Psoas muscle (tissue), 8 donors: Measurements from ENCODE around the gene PCDH9. TPM values are rescaled to one million over a fixed set of nuclear protein-coding genes. Genes with fewer than 3 reads are reported as not detected.

Experiments used
- ATAC-seq, 4 donors: fragments of 200-7000 bp; cut with Tn5 transposase; one replicate each; pipeline ENCODE4 v1.9.1; 2020; ENCODE audit warnings: moderate library complexity in 3 of 4, mild to moderate bottlenecking in 2 of 4
- DNase-seq, 2 donors: peaks; one replicate each; pipeline ENCODE4 v3.0.0-alpha.2; 2020
- H3K27ac ChIP-seq: fragments of 200-600 bp; one replicate; pipeline ENCODE4 v1.8.0; 2022
- H3K27me3 ChIP-seq, 3 donors: fragments of 200-600 bp in 1 of 3; one replicate each; pipeline versions ENCODE4 v1.6.1 to v1.8.0; 2013 to 2022; ENCODE audit warnings: low read length in 2 of 3, mild to moderate bottlenecking in 2 of 3, moderate library complexity in 1 of 3; ENCODE audit not compliant: insufficient read depth in 3 of 3
- H3K36me3 ChIP-seq, 2 donors: fragments of 200-600 bp in 1 of 2; one replicate each; pipeline versions ENCODE4 v1.6.1 to v1.8.0; 2013 to 2022; ENCODE audit warnings: low read depth in 1 of 2, mild to moderate bottlenecking in 1 of 2, moderate library complexity in 1 of 2; ENCODE audit not compliant: insufficient read depth in 1 of 2
- H3K4me1 ChIP-seq: fragments of 200-600 bp; one replicate; pipeline ENCODE4 v1.8.0; 2022
- H3K4me3 ChIP-seq: fragments of 200-600 bp; one replicate; pipeline ENCODE4 v1.8.0; 2022; ENCODE audit warnings: mild to moderate bottlenecking
- H3K9me3 ChIP-seq: fragments of 200-600 bp; one replicate; pipeline ENCODE4 v1.8.0; 2022
- WGBS, 3 donors: extraction: QIAGEN DNeasy Blood & Tissue Kit; methylation state at CpG; one replicate each; pipeline versions ENCODE4 v1.1.6 to v1.1.7; 2013; 5-methylcytosine and 5-hydroxymethylcytosine counted together
- intact Hi-C, 2 donors: fragments of 100-400 bp; cut with DNase I; formaldehyde crosslinking; loops; one replicate each; pipeline versions ENCODE4 v1.11.0 to v1.14.2; 2022
- polyA plus RNA-seq, 3 donors: library from polyadenylated mRNA; stranded (reverse); fragments of 200-250 nt; gene quantifications; one replicate each; pipeline ENCODE4 v1.2.3, GENCODE V29; 2013
- total RNA-seq, 4 donors: library from RNA; stranded (reverse); fragmentation: NEBNext Ultra II Directional in 2 of 4; extraction: Animal tissue kit (Norgen Biotek cat#: 25700) in 2 of 4; gene quantifications; one replicate each; pipeline versions ENCODE4 v1.2.1 to v1.2.4, GENCODE V29; 2021 to 2023
- TF ChIP-seq, protein P1 (sequence below): fragments of 200-600 bp; IDR thresholded peaks from one replicate; pipeline ENCODE4 v1.8.0; 2022; ENCODE audit warnings: antibody characterized with exemption
- donor health status: healthy with polysubstance abuse.
- donor health status: DM: no; HTN: no; CAD: no; lungs with moderate emphysema.
- donor health status: Bipolar disorder and iron deficiency.
- donor health status: healthy.
- donor health status: DM: yes; HTN: yes; CAD: no.
- donor health status: DM: no; HTN: no; CAD: no.
- donor health status: DM: no; HTN: no; CAD: no.
- donor health status: DM: yes; HTN: yes; CAD: no.

The PCDH9 gene
- total and polyA plus RNA-seq, 7 donors: 0.27 to 4.9 (median 2.1) TPM

DNA sequence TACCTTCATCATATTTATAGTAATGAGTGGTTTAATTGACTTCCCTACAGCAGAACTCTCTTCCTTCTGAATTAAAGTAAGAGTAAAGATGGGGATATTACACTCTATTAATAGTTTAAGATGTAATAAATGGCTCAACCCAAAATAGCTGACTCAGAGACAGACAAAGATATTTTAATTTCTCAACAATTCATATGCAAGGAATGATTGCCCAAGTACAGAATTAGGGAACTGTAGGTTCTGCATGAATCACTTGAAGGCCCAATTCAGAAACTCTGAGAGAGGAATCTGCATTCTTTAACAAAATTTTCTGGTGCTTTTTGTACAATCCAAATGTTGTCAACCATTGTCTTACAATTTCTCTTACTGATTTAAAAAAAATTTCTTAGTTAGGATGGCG is 42.9 kb upstream of the PCDH9 start:
- Histone ChIP-seq H3K36me3 (no peaks in the 10 kb centered on the region), H3K27ac (no peak overlapping the region), H3K4me3 (no peak overlapping the region), H3K9me3 (no peaks in the 10 kb centered on the region), H3K4me1 (no peaks in the 10 kb centered on the region), H3K27me3 (no peaks in the 10 kb centered on the region)
- intact Hi-C loops: no loop called here
- ATAC-seq (no peak), DNase-seq (no peak)
- TF ChIP-seq, protein P1, sequence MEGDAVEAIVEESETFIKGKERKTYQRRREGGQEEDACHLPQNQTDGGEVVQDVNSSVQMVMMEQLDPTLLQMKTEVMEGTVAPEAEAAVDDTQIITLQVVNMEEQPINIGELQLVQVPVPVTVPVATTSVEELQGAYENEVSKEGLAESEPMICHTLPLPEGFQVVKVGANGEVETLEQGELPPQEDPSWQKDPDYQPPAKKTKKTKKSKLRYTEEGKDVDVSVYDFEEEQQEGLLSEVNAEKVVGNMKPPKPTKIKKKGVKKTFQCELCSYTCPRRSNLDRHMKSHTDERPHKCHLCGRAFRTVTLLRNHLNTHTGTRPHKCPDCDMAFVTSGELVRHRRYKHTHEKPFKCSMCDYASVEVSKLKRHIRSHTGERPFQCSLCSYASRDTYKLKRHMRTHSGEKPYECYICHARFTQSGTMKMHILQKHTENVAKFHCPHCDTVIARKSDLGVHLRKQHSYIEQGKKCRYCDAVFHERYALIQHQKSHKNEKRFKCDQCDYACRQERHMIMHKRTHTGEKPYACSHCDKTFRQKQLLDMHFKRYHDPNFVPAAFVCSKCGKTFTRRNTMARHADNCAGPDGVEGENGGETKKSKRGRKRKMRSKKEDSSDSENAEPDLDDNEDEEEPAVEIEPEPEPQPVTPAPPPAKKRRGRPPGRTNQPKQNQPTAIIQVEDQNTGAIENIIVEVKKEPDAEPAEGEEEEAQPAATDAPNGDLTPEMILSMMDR: no peak
- 90 to 93% (median 92%) methylated on average over 1 of the region's 1 CpG for WGBS, 3 donors

DNA sequence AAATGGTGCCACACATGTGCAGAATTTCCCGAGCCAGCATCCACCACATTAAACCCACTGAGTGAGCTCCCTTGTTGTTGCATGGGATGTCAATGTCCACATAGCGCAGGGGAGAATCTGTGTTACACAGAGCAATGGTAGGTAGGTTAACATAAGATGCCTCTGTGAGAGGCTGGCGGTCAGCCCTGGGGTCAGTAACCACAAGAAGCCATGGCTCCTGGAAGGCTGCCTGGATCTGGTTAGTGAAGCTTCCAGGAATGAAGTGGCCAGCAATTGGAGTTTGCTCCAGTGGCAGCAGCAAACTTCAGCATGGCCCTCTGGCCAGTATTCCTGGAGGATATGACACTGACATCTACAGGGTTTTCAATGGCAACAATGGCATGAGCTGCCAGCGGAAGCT is 37.0 kb upstream of the PCDH9 start:
- H3K9me3 ChIP-seq: peaks cover 2% of the 10 kb centered on the region
- DNase-seq: no peak
- intact Hi-C loops: no loop called here

DNA sequence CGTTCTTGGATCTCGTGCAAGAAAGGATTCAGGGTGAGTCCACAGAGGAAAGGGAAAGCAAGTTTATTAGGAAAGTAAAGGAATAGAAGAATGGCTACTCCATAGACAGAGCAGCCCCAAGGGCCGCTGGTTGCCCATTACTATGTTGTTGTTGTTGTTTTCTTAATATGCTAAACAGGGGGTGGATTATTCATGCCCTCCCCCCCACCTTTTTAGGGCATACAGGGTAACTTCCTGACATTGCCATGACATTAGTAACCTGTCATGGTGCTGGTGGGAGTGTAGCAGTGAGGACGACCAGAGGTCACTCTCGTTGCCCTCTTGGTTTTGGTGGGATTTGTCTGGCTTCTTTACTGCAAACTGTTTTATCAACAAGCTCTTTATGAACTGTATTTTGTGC is 29.1 kb upstream of the PCDH9 start:
- TF ChIP-seq, protein P1: no peak
- H3K4me1 ChIP-seq: no peaks in the 10 kb centered on the region
- intact Hi-C loops: no loop called here
- H3K9me3 ChIP-seq: no peaks in the 10 kb centered on the region
- no peaks in the 10 kb centered on the region for H3K27me3 ChIP-seq
- H3K4me3 ChIP-seq: no peak overlapping the region
- 83 to 87% (median 87%) methylated on average over 5 of the region's 5 CpGs for WGBS, 3 donors
- DNase-seq (no peak), ATAC-seq (no peak)
- H3K36me3 ChIP-seq: no peaks in the 10 kb centered on the region
- no peak overlapping the region for H3K27ac ChIP-seq

More for the DNA sequence above, 37.0 kb upstream of the PCDH9 start:
- TF ChIP-seq, protein P1: no peak
- Histone ChIP-seq H3K4me1 (no peaks in the 10 kb centered on the region), H3K27ac (no peak overlapping the region), H3K36me3 (no peaks in the 10 kb centered on the region), H3K4me3 (no peak overlapping the region), H3K27me3 (no peaks in the 10 kb centered on the region)
- WGBS, 3 donors: 94 to 98% (median 94%) methylated on average over 4 of the region's 4 CpGs
- no peak for ATAC-seq

DNA sequence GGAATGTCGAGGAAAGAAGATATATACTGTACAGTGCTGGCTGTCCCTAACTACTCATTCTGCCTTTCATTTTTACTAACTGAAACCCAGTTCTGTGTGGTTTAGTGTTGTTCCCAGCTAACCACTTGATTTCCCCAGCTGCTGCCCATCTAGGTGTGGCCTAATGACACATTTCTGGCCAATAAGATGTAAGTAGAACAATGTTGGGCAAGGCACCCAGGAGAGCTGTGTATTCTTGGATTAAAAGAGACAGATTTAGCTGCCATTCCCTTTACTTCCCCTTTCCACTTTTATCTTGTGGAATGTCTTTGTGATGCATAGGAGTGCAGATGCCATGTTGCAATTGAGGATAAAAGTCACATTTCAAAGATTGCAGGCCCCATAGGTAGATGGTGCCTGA is 28.3 kb upstream of the PCDH9 start:
- DNase-seq (no peak), ATAC-seq (no peak)
- Histone ChIP-seq H3K27ac (no peak overlapping the region), H3K27me3 (no peaks in the 10 kb centered on the region), H3K36me3 (no peaks in the 10 kb centered on the region), H3K4me3 (no peak overlapping the region), H3K9me3 (no peaks in the 10 kb centered on the region), H3K4me1 (no peaks in the 10 kb centered on the region)
- 77 to 92% (median 92%) methylated on average over 1 of the region's 1 CpG for WGBS, 3 donors
- intact Hi-C loops: no loop called here
- TF ChIP-seq, protein P1: no peak

DNA sequence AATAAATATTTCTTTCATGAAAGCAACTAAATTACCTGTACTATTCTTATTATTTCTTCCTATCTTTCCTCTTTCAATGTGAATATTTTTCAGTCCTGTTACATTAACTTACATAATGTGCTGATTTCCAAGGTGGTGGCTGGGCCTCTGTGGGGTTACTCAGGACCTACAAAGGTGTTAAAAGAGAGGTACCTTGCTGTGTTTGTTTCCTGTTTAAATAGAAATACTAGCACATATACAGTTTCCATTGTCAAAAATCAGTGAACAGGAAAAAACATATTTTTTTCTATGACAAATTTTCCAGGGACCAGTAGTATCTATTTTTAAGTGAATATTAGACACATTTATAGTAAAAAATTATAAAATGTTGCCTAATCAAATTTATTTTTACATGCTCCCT is 8.7 kb upstream of the PCDH9 start:
- ATAC-seq: no peak

More for the DNA sequence above, 8.7 kb upstream of the PCDH9 start:
- DNase-seq: no peak
- Histone ChIP-seq H3K36me3 (no peaks in the 10 kb centered on the region), H3K4me1 (no peaks in the 10 kb centered on the region), H3K27me3 (no peaks in the 10 kb centered on the region), H3K9me3 (no peaks in the 10 kb centered on the region), H3K4me3 (no peak overlapping the region), H3K27ac (no peak overlapping the region)
- TF ChIP-seq, protein P1: no peak
- intact Hi-C loops: no loop called here
